Fibroblast of skin of right quadriceps (primary cell): ENCODE results near the gene RTEL1.
A peak's percentile ranks its signal among the peaks of the same experiment; 100 is the strongest.
"Not testable (repeated sequence)": the region's sequence is repeated elsewhere in the genome, so short reads cannot be mapped to it uniquely, and the experiment has no call there.

Experiments used
- DNase-seq: peaks from one replicate; pipeline ENCODE4 v3.0.0-alpha.2; 2013

Gene RTEL1

DNA sequence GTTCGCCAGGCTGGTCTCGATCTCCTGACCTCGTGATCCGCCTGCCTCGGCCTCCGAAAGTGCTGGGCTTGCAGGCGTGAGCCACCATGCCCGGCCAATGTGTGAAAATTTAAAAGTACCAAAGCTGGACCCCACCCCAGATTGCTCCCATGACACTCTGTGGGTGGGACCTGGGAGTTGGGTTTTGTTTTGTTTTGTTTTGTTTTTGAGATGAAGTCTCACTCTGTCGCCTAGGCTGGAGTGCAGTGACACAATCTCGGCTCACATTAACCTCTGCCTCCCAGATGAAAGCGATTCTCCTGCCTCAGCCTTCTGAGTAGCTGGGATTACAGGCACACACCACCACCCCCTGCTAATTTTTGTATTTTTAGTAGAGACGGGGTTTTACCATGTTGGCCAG is 13.6 kb downstream of the RTEL1 start:
- not testable (repeated sequence) for DNase-seq

DNA sequence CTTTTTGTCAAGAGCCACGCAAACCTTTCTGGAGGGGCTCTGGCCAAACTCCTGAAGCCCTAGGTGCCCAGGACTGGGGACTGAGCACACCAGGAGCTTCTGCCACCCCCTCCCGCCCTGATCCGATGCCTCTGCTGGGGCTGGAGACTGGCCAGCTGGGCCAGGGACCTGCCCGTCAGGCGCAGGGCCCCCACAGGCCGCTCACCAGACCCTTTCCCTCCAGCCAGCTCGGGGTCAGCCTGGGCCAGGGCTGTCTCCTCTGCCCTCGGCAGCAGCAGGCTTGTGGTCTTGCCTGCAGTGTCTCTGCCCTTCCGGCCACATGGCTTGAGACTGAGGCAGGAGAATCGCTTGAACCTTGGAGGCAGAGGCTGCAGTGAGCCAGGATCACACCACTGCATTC is 14.6 kb downstream of the RTEL1 start:
- DNase-seq, result no peak

DNA sequence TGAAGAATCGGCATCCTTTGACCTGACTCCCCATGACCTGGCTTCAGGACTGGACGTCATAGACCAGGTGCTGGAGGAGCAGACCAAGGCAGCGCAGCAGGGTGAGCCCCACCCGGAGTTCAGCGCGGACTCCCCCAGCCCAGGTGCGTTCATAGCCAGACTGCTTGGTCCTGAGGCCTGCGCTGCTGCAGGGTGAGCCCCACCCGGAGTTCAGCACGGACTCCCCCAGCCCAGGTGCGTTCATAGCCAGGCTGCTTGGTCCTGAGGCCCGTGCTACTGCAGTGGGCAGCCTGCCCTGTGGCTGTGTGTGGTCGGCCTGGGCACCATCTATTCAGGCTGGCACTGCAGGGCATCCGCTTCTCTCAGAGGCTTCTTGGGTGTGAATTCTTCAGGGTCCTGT is 15.8 kb downstream of the RTEL1 start:
- no peak for DNase-seq

DNA sequence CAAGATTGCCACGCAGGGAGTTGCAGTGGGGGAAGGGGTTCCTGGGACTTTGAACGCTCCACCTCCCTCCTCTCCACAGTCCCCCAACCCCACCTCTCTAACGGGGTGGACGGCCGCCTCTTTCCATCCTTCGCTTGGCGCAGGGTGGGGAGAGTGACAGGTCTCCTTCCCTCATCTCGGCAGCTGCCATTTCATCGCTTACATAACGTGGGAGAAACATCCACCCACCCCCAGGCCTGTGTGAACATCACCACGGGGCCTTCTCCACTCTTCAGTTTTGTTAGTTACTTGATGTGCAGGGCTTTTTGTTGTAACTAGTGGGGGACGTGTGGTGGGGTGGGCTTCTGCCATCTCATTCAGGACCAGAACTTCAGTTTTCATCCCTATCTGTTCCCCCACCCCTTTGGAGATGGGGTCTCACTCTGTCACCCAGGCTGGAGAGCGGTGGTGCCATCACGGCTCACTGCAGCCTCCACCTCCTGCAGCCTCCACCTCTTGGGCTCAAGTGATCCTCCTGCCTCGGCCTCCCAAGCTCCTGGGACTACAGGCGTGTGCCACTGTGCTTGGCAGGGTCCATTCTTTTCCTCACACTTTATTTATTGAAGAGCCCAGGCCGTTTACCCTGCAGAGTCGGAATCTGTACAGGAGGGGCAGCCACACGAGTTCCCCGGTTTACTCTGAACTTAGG is 17.7 kb downstream of the RTEL1 start:
- DNase-seq, result no peak

GRCh38 chr20:63678071-63678470 is 20.0 kb downstream of the RTEL1 start:
- DNase-seq, result no peak

DNA sequence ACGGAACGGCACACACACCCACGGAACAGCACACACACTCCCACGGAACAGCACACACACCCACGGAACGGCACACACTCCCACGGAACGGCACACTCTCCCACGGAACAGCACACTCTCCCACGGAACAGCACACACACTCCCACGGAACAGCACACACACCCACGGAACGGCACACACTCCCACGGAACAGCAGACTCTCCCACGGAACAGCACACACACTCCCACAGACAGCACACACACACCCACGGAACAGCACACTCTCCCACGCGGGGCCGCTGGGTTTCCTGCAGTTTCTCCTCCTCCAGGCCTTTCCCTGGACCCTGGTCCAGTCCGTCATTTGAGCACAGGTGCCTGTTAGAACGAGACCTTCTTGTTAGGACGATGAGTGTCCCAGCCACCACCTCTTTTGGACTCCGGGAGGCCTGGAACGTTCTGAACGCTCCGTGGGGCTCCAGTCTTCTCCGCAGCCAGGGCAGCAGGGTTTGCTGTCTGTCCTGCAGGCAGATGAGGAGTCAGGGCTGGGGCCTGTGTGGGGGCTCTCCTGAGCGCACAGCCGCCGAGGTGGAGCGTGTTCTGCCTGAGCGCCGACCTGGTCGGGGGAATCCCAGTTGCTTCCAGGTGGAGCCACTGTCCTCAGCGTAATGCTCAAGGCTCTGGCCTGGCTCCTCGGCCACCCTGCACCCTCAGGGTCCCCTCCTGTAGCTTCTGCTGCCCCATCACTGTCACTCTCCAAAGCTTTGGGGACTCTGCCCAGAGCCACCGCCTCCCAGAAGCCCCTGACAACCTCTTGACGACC is 20.8 kb downstream of the RTEL1 start:
- DNase-seq, result no peak

DNA sequence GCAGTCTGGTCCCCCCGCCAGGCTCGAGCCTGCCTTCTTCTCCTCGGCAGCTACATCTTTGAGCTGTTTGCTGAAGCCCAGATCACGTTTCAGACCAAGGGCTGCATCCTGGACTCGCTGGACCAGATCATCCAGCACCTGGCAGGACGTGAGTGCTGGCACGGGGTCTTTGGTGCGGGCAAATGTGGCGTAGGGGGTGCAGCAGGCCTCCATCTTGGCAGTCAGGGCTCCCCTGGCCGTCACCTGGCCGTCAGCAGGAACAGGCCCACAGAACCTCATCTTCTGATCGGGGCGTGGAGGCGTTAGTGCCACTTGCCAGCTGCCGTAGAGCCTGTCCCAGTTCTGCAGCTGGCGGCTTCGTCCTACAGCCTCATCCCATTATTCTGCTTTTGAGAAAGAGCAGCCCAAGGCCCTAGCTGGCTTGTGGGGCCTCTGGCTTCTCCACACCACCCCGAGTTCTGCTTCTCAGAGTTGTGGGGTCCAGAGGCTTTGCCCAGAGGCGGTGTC is 21.7 kb downstream of the RTEL1 start:
- no peak for DNase-seq

GRCh38 chr20:63680427-63680826 is 22.3 kb downstream of the RTEL1 start:
- DNase-seq, result no peak

- DNase-seq, result no peak
Observed at GRCh38 chr20:63680857-63681608, 22.9 kb downstream of the RTEL1 start.

DNA sequence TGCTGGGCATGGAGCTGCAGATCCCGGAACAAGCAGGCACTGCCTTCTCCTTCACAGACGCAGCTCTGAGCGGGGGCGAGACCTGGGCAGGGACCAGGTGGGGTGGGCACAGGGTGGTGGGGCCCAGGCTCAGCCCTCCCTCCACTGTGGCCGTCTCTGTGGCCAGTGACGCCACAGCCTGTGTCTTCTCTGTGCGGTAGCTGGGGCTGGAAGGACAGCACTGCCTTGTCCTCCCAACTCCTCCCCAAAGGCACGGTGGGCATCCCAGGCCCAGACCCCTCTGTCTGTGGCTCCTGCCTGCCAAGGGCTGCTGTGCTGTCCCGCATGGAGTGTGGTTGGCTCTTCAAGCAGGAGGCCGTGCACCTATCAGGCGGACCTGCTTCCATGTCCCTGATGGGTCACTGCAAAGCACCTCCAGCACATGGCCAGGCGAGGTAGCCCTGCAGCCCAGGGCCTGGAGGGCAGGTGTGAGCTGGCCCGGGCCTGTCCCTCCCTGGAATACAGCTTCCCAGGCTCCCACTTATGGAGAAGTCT is 23.6 kb downstream of the RTEL1 start:
- no peak for DNase-seq

- peak; percentile 97 for DNase-seq
Observed at GRCh38 chr20:63682384-63683139, 24.4 kb downstream of the RTEL1 start.

GRCh38 chr20:63685269-63686026 is 27.3 kb downstream of the RTEL1 start:
- no peak for DNase-seq

DNA sequence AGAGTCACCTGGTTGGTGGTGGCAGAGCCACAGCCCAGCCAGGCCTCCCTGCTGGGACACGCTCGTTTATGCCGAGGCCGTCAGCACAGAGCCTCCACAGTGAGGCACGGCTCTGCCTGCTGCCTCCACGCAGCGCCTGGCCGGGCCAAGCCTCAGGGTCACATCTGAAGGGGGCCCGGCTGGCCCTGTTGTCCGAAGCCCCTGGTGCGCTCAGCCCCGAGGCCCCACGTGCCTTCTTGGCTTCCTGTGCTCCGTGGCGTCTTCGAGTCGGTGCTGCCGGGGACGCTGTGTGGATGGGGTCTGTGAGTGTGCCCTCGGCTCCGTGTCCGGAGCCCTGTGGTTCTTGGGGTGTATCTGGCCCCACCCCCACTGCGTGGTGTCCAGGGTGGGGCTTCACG is 28.0 kb downstream of the RTEL1 start:
- no peak for DNase-seq

DNA sequence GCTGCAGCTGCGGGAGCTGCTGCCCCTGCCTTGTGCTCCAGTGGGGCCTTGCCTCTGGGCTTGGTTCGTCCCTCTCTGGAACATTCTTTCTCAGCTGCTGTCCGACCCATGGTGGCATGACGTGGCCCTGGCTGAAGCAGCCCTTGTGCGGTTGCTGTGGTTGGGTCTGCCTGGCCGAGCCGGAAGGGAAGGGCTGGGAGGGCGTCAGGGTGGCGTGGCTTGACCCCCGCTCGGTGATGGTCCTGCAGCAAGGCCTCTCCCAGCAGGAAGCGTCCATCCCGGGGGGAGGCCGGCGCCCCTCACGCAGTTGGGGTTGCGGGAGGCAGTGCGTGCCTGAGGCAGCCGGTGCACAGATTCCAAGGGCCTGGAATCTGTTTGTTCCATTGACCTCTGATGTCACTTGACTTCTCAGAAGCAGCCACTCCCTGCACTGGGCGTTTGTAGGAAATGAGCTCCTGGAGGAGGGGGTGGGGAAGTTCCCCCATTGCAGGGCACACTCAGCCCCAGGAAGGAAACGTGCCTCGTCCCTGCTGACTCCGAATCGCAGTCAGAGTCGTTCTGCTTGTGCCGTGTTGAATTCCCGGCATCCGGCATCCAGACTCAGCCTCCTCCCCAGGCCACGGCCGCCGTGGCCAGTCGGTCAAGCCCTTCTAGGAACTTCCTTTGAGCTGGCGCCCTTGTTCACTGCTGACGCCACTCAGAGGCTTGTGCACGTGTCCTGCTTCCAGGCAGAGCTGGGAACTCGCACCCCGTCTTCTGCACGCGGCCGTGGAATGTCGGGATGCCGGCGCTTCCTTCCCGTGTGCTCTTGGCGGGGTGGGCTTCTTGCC is 28.6 kb downstream of the RTEL1 start:
- peak; percentile 59 for DNase-seq

- no peak for DNase-seq
Observed at GRCh38 chr20:63687419-63688178, 29.5 kb downstream of the RTEL1 start.

DNA sequence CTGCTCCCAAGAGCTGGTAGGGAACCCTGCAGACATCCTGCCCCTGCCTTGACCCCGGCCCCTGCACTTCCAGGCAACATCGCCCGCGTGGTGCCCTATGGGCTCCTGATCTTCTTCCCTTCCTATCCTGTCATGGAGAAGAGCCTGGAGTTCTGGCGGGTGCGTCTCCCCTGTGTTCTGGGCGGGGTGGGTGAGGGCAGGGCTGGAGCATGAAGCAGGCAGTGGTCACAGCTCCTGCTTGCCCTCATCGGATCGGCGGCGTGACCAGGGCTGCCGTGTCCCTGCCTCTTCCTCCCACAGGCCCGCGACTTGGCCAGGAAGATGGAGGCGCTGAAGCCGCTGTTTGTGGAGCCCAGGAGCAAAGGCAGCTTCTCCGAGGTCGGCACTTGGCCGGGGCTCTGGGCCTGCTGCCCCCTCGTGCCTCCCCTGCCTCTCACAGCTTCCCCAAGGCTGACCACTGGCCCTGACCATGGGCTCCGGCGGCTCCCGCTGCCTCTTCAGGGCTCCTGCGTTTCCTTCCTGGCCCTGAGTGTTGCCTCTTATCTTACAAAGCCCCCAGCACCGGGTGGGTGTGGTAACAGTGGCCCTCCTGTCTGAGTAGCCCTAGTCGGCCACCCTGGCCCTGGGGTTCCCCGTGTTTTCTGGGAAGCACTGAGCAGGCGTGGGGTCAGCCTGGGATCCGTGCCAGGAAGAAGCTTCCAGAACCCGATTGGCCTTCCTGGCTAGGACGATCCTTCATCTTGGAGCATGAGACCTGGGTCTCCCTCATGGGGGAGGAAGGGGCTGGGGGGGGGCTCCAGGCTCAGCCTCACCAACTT is 30.3 kb downstream of the RTEL1 start:
- no peak for DNase-seq

DNA sequence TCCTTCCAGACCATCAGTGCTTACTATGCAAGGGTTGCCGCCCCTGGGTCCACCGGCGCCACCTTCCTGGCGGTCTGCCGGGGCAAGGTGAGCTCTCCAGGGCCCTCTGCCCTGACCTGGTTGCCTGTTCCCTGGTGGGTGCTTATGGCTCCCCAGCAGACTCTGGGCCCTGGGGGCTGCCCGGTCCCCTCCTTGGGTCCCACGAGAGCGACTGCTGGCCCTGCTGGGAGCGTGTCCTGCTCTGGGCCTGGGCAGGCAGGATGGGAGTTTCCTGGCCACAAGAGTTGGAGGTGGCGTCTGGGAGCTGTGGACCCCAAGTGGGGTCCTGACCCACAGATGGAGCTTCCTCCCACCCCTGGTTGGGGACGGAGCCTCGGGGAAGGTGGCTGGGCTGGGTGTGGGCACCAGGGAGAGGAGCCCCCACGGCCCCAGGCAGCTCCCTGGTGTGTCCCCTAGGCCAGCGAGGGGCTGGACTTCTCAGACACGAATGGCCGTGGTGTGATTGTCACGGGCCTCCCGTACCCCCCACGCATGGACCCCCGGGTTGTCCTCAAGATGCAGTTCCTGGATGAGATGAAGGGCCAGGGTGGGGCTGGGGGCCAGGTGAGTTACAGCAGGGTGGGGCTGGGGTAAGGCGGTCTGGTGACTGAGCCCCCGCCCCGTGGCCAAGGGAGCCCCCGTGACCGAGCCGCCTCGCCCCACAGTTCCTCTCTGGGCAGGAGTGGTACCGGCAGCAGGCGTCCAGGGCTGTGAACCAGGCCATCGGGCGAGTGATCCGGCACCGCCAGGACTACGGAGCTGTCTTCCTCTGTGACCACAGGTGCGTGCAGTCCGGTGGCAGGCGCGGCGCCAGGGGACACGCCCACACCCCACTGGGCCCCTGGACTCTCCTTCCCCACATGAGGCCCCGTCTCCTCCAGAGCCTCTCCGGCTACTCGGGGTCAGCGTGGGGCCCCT is 31.2 kb downstream of the RTEL1 start:
- DNase-seq, result no peak
